T-helper 22 cell (primary cell): ENCODE data around the gene EPB41.
A peak's percentile ranks its signal among the peaks of the same experiment; 100 is the strongest.
"Not testable (repeated sequence)": the region's sequence is repeated elsewhere in the genome, so short reads cannot be mapped to it uniquely, and the experiment has no call there.

Experiments
- DNase-seq: peaks from one replicate; pipeline ENCODE4 v3.0.0-alpha.2; 2020; ENCODE audit warnings: low read depth

EPB41 gene

GRCh38 chr1:28914228-28915030 lies at the start of gene EPB41:
EPB41 (plus strand) TSS chr1:28914569; CDS start chr1:28987438, 72,869 bp downstream.
- DNase-seq, result peak; percentile 87

GRCh38 chr1:28864695-28865094 lies 49.7 kb upstream of the EPB41 start:
- DNase-seq, result no peak

GRCh38 chr1:28865997-28866650 lies 48.2 kb upstream of the EPB41 start:
- no peak for DNase-seq

- DNase-seq, result no peak
These were observed 46.5 kb upstream of the EPB41 start for GRCh38 chr1:28867850-28868249.

GRCh38 chr1:28869952-28870351 lies 44.4 kb upstream of the EPB41 start:
- DNase-seq, result no peak

- DNase-seq, result no peak
These were observed 42.6 kb upstream of the EPB41 start for GRCh38 chr1:28871631-28872401.

- not testable (repeated sequence) for DNase-seq
These were observed 39.2 kb upstream of the EPB41 start for GRCh38 chr1:28875134-28875533.

- DNase-seq, result peak; percentile 41
These were observed 37.1 kb upstream of the EPB41 start for GRCh38 chr1:28877132-28877781.

GRCh38 chr1:28878796-28879195 lies 35.6 kb upstream of the EPB41 start:
- no peak for DNase-seq

GRCh38 chr1:28882009-28882628 lies 32.2 kb upstream of the EPB41 start:
- peak; percentile 51 for DNase-seq

GRCh38 chr1:28883242-28883616 lies 31.1 kb upstream of the EPB41 start:
- DNase-seq, result no peak

GRCh38 chr1:28885472-28885877 lies 28.9 kb upstream of the EPB41 start:
- DNase-seq, result no peak

GRCh38 chr1:28885977-28886730 lies 28.2 kb upstream of the EPB41 start:
- no peak for DNase-seq

- DNase-seq, result peak; percentile 84
These were observed 27.5 kb upstream of the EPB41 start for GRCh38 chr1:28886731-28887418.

- peak; percentile 68 for DNase-seq
These were observed 26.9 kb upstream of the EPB41 start for GRCh38 chr1:28887419-28887834.

GRCh38 chr1:28887835-28888682 lies 26.3 kb upstream of the EPB41 start:
- no peak for DNase-seq

GRCh38 chr1:28888915-28889314 lies 25.5 kb upstream of the EPB41 start:
- no peak for DNase-seq

- DNase-seq, result no peak
These were observed 25.0 kb upstream of the EPB41 start for GRCh38 chr1:28889357-28889756.

- DNase-seq, result no peak
These were observed 23.9 kb upstream of the EPB41 start for GRCh38 chr1:28890435-28890834.
